CD4-positive, alpha-beta T cell (primary cell): ENCODE results near the gene CD40. TPM values are rescaled to one million over a fixed set of nuclear protein-coding genes. Genes with fewer than 3 reads are reported as not detected.

ENCODE experiments used
- ATAC-seq: fragments of 200-7000 bp; cut with Tn5 transposase; one replicate; pipeline ENCODE4 v1.10.0; 2022; ENCODE audit warnings: mild to moderate bottlenecking; ENCODE audit not compliant: poor library complexity
- CTCF ChIA-PET: fragments of 350-600 bp; sonication (Branson Sonifier 250); formaldehyde crosslinking; loops from one replicate; lab custom pipeline; 2021; ENCODE audit warnings: antibody characterized with exemption, inconsistent platforms; lab: Charles Lee
- POLR2A ChIA-PET: fragments of 350-600 bp; sonication (Branson Sonifier 250); formaldehyde crosslinking; loops from one replicate; lab custom pipeline; 2021; ENCODE audit warnings: antibody characterized with exemption, inconsistent platforms; lab: Charles Lee
- DNase-seq, 14 experiments: peaks; one replicate each; pipeline ENCODE4 v3.0.0-alpha.2; 2013 to 2020; ENCODE audit warnings: mixed read lengths in 2 of 14
- H3K27ac ChIP-seq, 2 donors: one replicate each; pipeline versions ENCODE4 v1.5.1 to v1.7.0; 2013; ENCODE audit warnings: low read length in 2 of 2, low read depth in 1 of 2, mild to moderate bottlenecking in 1 of 2
- H3K27me3 ChIP-seq, 2 experiments: 1 replicate in 1 of 2; 2 replicates in 1 of 2; pipeline versions ENCODE4 v1.6.1 to v1.7.0; 2013; ENCODE audit warnings: low read length in 2 of 2, control low read depth in 1 of 2, mild to moderate bottlenecking in 1 of 2, moderate library complexity in 1 of 2; ENCODE audit not compliant: insufficient read depth in 2 of 2, control insufficient read depth in 1 of 2
- H3K36me3 ChIP-seq: one replicate; pipeline ENCODE4 v1.6.1; 2013; ENCODE audit warnings: low read length, control low read depth; ENCODE audit not compliant: insufficient read depth
- H3K4me1 ChIP-seq: one replicate; pipeline ENCODE4 v1.6.1; 2013; ENCODE audit warnings: low read length, control low read depth; ENCODE audit not compliant: insufficient read depth
- H3K4me3 ChIP-seq: one replicate; pipeline ENCODE4 v1.5.1; 2013; ENCODE audit warnings: mild to moderate bottlenecking, low read length, moderate library complexity
- H3K9me3 ChIP-seq, 2 experiments: 1 replicate in 1 of 2; 2 replicates in 1 of 2; pipeline versions ENCODE4 v1.6.1 to v1.7.0; 2013; ENCODE audit warnings: low read length in 2 of 2, mild to moderate bottlenecking in 2 of 2, control low read depth in 1 of 2, moderate library complexity in 1 of 2; ENCODE audit not compliant: control insufficient read depth in 1 of 2, insufficient read depth in 1 of 2
- H3K27ac Mint-ChIP-seq: one replicate; pipeline ENCODE4 v1.8.0; 2020; ENCODE audit warnings: mixed read lengths
- H3K27me3 Mint-ChIP-seq: one replicate; pipeline ENCODE4 v1.8.0; 2021; ENCODE audit warnings: mixed read lengths
- H3K36me3 Mint-ChIP-seq: one replicate; pipeline ENCODE4 v1.8.0; 2021; ENCODE audit warnings: low read depth, mixed read lengths
- H3K4me1 Mint-ChIP-seq: one replicate; pipeline ENCODE4 v1.8.0; 2021; ENCODE audit warnings: low read depth, mixed read lengths
- H3K4me3 Mint-ChIP-seq: one replicate; pipeline ENCODE4 v1.8.0; 2020; ENCODE audit warnings: mild to moderate bottlenecking, mixed read lengths
- H3K9me3 Mint-ChIP-seq: one replicate; pipeline ENCODE4 v1.8.0; 2020; ENCODE audit warnings: mixed read lengths
- CTCF ChIP-seq: fragments of 200-600 bp; IDR thresholded peaks from one replicate; pipeline ENCODE4 v1.8.0; 2022; ENCODE audit warnings: antibody characterized with exemption, mild to moderate bottlenecking
- intact Hi-C, 2 experiments: fragments of 100-400 bp; cut with DNase I in 1 of 2; cut with micrococcal nuclease in 1 of 2; formaldehyde crosslinking; loops; one replicate each; pipeline versions ENCODE4 v1.15.1 to v1.9.0; 2023 to 2025; cut with DNase I, micrococcal nuclease
- polyA plus RNA-seq, 2 donors: library from polyadenylated mRNA; unstranded; fragments of 120-200 nt; gene quantifications; one replicate each; pipeline ENCODE4 v1.2.1, GENCODE V29; 2013
- total RNA-seq, 174 experiments: library from RNA in 2 of 174; stranded (reverse) in 2 of 174; gene quantifications; one replicate each; pipeline ENCODE4 v1.2.3 and lab custom pipeline; 2021 to 2026

CD40 gene
- 1 to 10 TPM; 1.0 to 1.2 TPM for total RNA-seq
- 3.1 TPM for polyA plus RNA-seq (2013, experiment 1 of 2)
- 3.4 TPM for polyA plus RNA-seq (2013, experiment 2 of 2)
- 1.5 to 23.1 (median 5.4) reads per million in 172 experiments for total RNA-seq (lab: John Stamatoyannopoulos, UW)

- H3K9me3 Mint-ChIP-seq: no peaks in the 10 kb centered on the region
- H3K4me1 ChIP-seq: peaks cover 24% of the 10 kb centered on the region
- peaks cover 0 to 2% of the 10 kb centered on the region in 2 experiments for H3K27me3 ChIP-seq
- peak within 1 kb of the TSS in 1 of 2 donors; percentile 43 for H3K27ac ChIP-seq
- DNase-seq (peak; percentile 45 to 87 (median 66)), ATAC-seq (peak; percentile 95)
- H3K36me3 ChIP-seq: no peaks in the 10 kb centered on the region
- peaks cover 38% of the 10 kb centered on the region for H3K27me3 Mint-ChIP-seq
- intact Hi-C loops: no loop called here
- peaks cover 0 to 5% of the 10 kb centered on the region in 2 experiments for H3K9me3 ChIP-seq
- H3K4me1 Mint-ChIP-seq: peaks cover 27% of the 10 kb centered on the region
- ChIA-PET POLR2A (no interaction called here), CTCF (interaction anchor here (1.0 kb wide), 1 partner anchor 95 kb away, joined by 5 read pairs; no protein-coding TSS in a partner anchor)
- H3K4me3 ChIP-seq: peak within 1 kb of the TSS; percentile 67
- no peak for TF ChIP-seq CTCF
- peak within 1 kb of the TSS; percentile 94 for H3K4me3 Mint-ChIP-seq
- H3K27ac Mint-ChIP-seq: peak within 1 kb of the TSS; percentile 59
- no peaks in the 10 kb centered on the region for H3K36me3 Mint-ChIP-seq
These were observed at the start of gene CD40 for GRCh38 chr20:46117704-46118467. TSS of gene CD40 (plus strand) at chr20:46118314. CDS start at chr20:46118344, 30 bp downstream.

GRCh38 chr20:46070215-46070900 is 47.8 kb upstream of the CD40 start:
- H3K4me1 ChIP-seq: no peaks in the 10 kb centered on the region
- H3K36me3 ChIP-seq: peaks cover 75% of the 10 kb centered on the region
- intact Hi-C loops: no loop called here
- no peaks in the 10 kb centered on the region for H3K27me3 ChIP-seq
- ChIA-PET CTCF (no interaction called here), POLR2A (no interaction called here)
- no peak overlapping the region for H3K27ac ChIP-seq
- no peak for TF ChIP-seq CTCF
- Mint-ChIP-seq H3K4me1 (no peaks in the 10 kb centered on the region), H3K36me3 (peaks cover 18% of the 10 kb centered on the region), H3K27me3 (no peaks in the 10 kb centered on the region), H3K27ac (no peak overlapping the region), H3K9me3 (no peaks in the 10 kb centered on the region), H3K4me3 (no peak overlapping the region)
- H3K4me3 ChIP-seq: no peak overlapping the region
- ATAC-seq: no peak
- no peaks in the 10 kb centered on the region for H3K9me3 ChIP-seq
- DNase-seq: no peak

GRCh38 chr20:46071573-46071972 is 46.5 kb upstream of the CD40 start:
- Mint-ChIP-seq H3K4me1 (no peaks in the 10 kb centered on the region), H3K4me3 (no peak overlapping the region), H3K9me3 (no peaks in the 10 kb centered on the region), H3K27me3 (no peaks in the 10 kb centered on the region), H3K27ac (no peak overlapping the region), H3K36me3 (peaks cover 6% of the 10 kb centered on the region)
- ChIA-PET POLR2A (no interaction called here), CTCF (no interaction called here)
- Histone ChIP-seq H3K27me3 (no peaks in the 10 kb centered on the region), H3K36me3 (peaks cover 68% of the 10 kb centered on the region), H3K9me3 (no peaks in the 10 kb centered on the region), H3K4me3 (no peak overlapping the region), H3K4me1 (no peaks in the 10 kb centered on the region), H3K27ac (no peak overlapping the region)
- TF ChIP-seq CTCF: no peak
- DNase-seq (no peak), ATAC-seq (no peak)
- intact Hi-C loops: no loop called here
